Measurements from ENCODE around the gene NFKBIE. TPM values are rescaled to one million over a fixed set of nuclear protein-coding genes. Genes with fewer than 3 reads are reported as not detected.
A peak's percentile ranks its signal among the peaks of the same experiment; 100 is the strongest.

Gene NFKBIE
- total RNA-seq, 1 experiment from 2014 or later, result 7.4 TPM

GRCh38 chr6:44306710-44307109, 41.4 kb upstream of the NFKBIE start:
- ATAC-seq (no peak), DNase-seq (no peak)
- no peak overlapping the region for H2AFZ ChIP-seq (ENCODE audit: low read length)
- no peaks in the 10 kb centered on the region for H3K9me2 ChIP-seq (replicated peaks; ENCODE audit: low read length)
- no peaks in the 10 kb centered on the region for H4K20me1 ChIP-seq (ENCODE audit: low read length)
- ChIA-PET POLR2A (ENCODE audit: unreplicated experiment) (no interaction called here), CTCF (no interaction called here)
- peaks cover 53% of the 10 kb centered on the region for H3K36me3 ChIP-seq (ENCODE audit: low read depth, low read length)
- no peak overlapping the region for H3K27ac ChIP-seq (ENCODE audit: low read length)
- BruUV-seq (replicated peaks), result no TSS peak
- H3K4me2 ChIP-seq (ENCODE audit: low read length), result no peak overlapping the region
- intact Hi-C loops (cut with micrococcal nuclease), result no loop called here
- no peaks in the 10 kb centered on the region for H3K9me3 ChIP-seq (ENCODE audit: low read length)
- no peaks in the 10 kb centered on the region for H3K4me1 ChIP-seq (ENCODE audit: insufficient read depth, low read length)
- no peak overlapping the region for H3K4me3 ChIP-seq (ENCODE audit: low read length)
- TF ChIP-seq CTCF (conservative IDR thresholded peaks at IDR 0.05; ENCODE audit: low read depth, low read length), result no peak
- no peak for TF ChIP-seq EZH2phosphoT487 (IDR thresholded peaks at IDR 0.05; ENCODE audit: borderline replicate concordance, low read length)
- no peak for TF ChIP-seq EZH2 (IDR thresholded peaks at IDR 0.05; ENCODE audit: low read length, unreplicated experiment)
- H3F3A ChIP-seq (ENCODE audit: low read length, unreplicated experiment), result no peaks in the 10 kb centered on the region
- H3K79me2 ChIP-seq (ENCODE audit: low read length), result peaks cover 3% of the 10 kb centered on the region; the same call in 1 of the 2 replicates
- no peaks in the 10 kb centered on the region for H3K27me3 ChIP-seq (ENCODE audit: low read length)
- no peak overlapping the region for H3K9ac ChIP-seq (ENCODE audit: low read length)

GRCh38 chr6:44305200-44305725, 39.9 kb upstream of the NFKBIE start:
- Histone ChIP-seq H3K27me3 (ENCODE audit: low read length) (no peaks in the 10 kb centered on the region), H4K20me1 (ENCODE audit: low read length) (no peaks in the 10 kb centered on the region), H3K4me2 (ENCODE audit: low read length) (no peak overlapping the region), H3K27ac (ENCODE audit: low read length) (no peak overlapping the region), H3K36me3 (ENCODE audit: low read depth, low read length) (peaks cover 46% of the 10 kb centered on the region), H3K9ac (ENCODE audit: low read length) (no peak overlapping the region), H3K9me3 (ENCODE audit: low read length) (no peaks in the 10 kb centered on the region), H3K4me3 (ENCODE audit: low read length) (no peak overlapping the region), H3F3A (ENCODE audit: low read length, unreplicated experiment) (no peaks in the 10 kb centered on the region), H2AFZ (ENCODE audit: low read length) (no peak overlapping the region), H3K4me1 (ENCODE audit: insufficient read depth, low read length) (no peaks in the 10 kb centered on the region), H3K79me2 (ENCODE audit: low read length) (no peaks in the 10 kb centered on the region), H3K9me2 (replicated peaks; ENCODE audit: low read length) (no peaks in the 10 kb centered on the region)
- BruUV-seq (replicated peaks), result no TSS peak
- TF ChIP-seq EZH2phosphoT487 (IDR thresholded peaks at IDR 0.05; ENCODE audit: borderline replicate concordance, low read length) (no peak), CTCF (conservative IDR thresholded peaks at IDR 0.05; ENCODE audit: low read depth, low read length) (no peak), EZH2 (IDR thresholded peaks at IDR 0.05; ENCODE audit: low read length, unreplicated experiment) (no peak)
- CTCF ChIA-PET, result no interaction called here
- intact Hi-C loops (cut with micrococcal nuclease), result no loop called here
- ATAC-seq, result no peak
- POLR2A ChIA-PET (ENCODE audit: unreplicated experiment), result no interaction called here
- no peak for DNase-seq

GRCh38 chr6:44304282-44305199, 39.2 kb upstream of the NFKBIE start:
- TF ChIP-seq EZH2 (IDR thresholded peaks at IDR 0.05; ENCODE audit: low read length, unreplicated experiment) (no peak), CTCF (conservative IDR thresholded peaks at IDR 0.05; ENCODE audit: low read depth, low read length) (peak; percentile 77), EZH2phosphoT487 (IDR thresholded peaks at IDR 0.05; ENCODE audit: borderline replicate concordance, low read length) (no peak)
- ATAC-seq, result peak; percentile 62
- Histone ChIP-seq H3K27me3 (ENCODE audit: low read length) (no peaks in the 10 kb centered on the region), H3K4me2 (ENCODE audit: low read length) (no peak overlapping the region), H3K27ac (ENCODE audit: low read length) (no peak overlapping the region), H2AFZ (ENCODE audit: low read length) (no peak overlapping the region), H3F3A (ENCODE audit: low read length, unreplicated experiment) (no peaks in the 10 kb centered on the region), H3K9ac (ENCODE audit: low read length) (no peak overlapping the region), H3K79me2 (ENCODE audit: low read length) (no peaks in the 10 kb centered on the region), H3K4me1 (ENCODE audit: insufficient read depth, low read length) (no peaks in the 10 kb centered on the region), H3K9me2 (replicated peaks; ENCODE audit: low read length) (no peaks in the 10 kb centered on the region), H3K9me3 (ENCODE audit: low read length) (no peaks in the 10 kb centered on the region), H3K36me3 (ENCODE audit: low read depth, low read length) (peaks cover 41% of the 10 kb centered on the region), H4K20me1 (ENCODE audit: low read length) (no peaks in the 10 kb centered on the region), H3K4me3 (ENCODE audit: low read length) (no peak overlapping the region)
- ChIA-PET CTCF (no interaction called here), POLR2A (ENCODE audit: unreplicated experiment) (no interaction called here)
- no TSS peak for BruUV-seq (replicated peaks)
- DNase-seq, result peak; percentile 35
- intact Hi-C loops (cut with micrococcal nuclease), result loop anchor here (5.0 kb wide), 1 partner anchor 37 kb away; the partner anchor contains the start of gene NFKBIE
